Measurements from ENCODE around the gene PTER. TPM values are rescaled to one million over a fixed set of nuclear protein-coding genes. Genes with fewer than 3 reads are reported as not detected.

The PTER gene, protein sequence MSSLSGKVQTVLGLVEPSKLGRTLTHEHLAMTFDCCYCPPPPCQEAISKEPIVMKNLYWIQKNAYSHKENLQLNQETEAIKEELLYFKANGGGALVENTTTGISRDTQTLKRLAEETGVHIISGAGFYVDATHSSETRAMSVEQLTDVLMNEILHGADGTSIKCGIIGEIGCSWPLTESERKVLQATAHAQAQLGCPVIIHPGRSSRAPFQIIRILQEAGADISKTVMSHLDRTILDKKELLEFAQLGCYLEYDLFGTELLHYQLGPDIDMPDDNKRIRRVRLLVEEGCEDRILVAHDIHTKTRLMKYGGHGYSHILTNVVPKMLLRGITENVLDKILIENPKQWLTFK
- 5.6 and 7.4 TPM in 2 replicates for total RNA-seq

DNA sequence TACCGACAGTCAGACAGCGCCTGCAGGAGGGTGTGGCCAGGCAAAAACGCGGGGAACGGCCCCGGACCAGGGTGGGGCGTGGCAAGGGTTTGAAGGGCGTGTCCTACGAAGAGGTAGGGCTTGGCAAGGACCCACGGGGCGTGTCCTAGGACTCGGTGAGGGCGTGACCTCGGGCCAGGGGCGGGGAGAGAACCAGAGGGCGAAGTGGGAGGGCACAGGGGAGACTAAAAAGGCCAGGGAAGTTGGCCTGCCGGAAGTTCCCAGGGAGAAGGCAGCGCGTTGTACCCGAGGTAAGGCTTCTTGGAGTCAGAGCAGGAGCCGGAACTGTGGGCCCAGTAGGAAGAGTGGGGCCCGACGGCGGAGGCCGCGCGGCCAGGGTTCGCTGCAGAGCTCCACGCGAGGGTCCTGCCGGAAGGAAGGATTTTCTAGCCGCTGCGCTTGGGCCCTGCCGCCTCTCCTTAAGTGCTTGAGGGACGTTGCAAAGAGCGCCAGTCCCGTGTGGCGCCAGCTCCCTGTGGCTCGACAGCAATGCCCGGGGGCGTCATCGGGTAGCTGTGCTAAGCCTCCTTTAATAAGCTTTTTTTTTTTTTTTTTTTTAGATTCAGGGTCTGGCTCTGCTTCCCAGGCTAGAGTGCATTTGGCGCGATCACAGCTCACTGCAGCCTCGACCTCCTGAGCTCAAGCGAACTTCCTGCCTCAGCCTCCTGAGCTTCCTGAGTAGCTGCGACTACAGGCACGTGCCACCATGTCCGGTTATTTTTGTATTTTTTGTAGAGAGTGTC, at the start of gene PTER:
PTER (plus strand) TSS at position 253 of the 782 bp plus-strand sequence. CDS start 47,375 bp downstream, outside the sequence.
- peak within 1 kb of the TSS; percentile 70 for H3K4me3 ChIP-seq (ENCODE audit: low read depth, low read length)
- TF ChIP-seq, protein P1, sequence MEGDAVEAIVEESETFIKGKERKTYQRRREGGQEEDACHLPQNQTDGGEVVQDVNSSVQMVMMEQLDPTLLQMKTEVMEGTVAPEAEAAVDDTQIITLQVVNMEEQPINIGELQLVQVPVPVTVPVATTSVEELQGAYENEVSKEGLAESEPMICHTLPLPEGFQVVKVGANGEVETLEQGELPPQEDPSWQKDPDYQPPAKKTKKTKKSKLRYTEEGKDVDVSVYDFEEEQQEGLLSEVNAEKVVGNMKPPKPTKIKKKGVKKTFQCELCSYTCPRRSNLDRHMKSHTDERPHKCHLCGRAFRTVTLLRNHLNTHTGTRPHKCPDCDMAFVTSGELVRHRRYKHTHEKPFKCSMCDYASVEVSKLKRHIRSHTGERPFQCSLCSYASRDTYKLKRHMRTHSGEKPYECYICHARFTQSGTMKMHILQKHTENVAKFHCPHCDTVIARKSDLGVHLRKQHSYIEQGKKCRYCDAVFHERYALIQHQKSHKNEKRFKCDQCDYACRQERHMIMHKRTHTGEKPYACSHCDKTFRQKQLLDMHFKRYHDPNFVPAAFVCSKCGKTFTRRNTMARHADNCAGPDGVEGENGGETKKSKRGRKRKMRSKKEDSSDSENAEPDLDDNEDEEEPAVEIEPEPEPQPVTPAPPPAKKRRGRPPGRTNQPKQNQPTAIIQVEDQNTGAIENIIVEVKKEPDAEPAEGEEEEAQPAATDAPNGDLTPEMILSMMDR (IDR thresholded peaks at IDR 0.05; ENCODE audit: insufficient read depth, low read depth, low read length) = no peak
- peak; percentile 95 for DNase-seq (ENCODE audit: low read depth)

DNA sequence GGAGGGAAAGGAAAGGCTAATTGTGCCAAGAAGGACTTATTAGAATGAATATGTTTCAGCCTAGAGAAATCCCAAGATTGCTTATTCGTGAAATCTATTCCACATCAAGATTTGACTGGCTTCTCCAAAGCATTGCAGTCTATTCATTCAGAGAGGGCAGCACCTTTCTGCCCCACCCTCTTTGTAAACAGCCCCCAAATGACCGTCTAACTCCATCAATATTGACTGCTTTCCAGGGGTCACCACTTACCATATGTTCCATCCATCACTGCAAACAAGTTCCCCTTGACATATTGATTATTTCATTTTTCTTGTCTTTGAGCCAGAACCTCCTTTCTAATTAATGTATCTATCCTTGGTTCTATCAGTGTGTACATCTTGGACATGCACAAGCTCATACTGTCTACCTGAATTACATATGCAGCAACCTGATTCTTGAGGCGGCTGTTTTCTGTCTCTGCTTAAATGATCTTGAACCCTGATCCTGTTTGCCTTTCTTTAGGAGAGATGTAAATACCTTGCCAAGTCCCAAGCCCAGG, 44.2 kb upstream of the PTER start:
- TF ChIP-seq, protein P1 (IDR thresholded peaks at IDR 0.05; ENCODE audit: insufficient read depth, low read depth, low read length) = no peak
- H3K4me3 ChIP-seq (ENCODE audit: low read depth, low read length) = no peak overlapping the region
- no peak for DNase-seq (ENCODE audit: low read depth)

DNA sequence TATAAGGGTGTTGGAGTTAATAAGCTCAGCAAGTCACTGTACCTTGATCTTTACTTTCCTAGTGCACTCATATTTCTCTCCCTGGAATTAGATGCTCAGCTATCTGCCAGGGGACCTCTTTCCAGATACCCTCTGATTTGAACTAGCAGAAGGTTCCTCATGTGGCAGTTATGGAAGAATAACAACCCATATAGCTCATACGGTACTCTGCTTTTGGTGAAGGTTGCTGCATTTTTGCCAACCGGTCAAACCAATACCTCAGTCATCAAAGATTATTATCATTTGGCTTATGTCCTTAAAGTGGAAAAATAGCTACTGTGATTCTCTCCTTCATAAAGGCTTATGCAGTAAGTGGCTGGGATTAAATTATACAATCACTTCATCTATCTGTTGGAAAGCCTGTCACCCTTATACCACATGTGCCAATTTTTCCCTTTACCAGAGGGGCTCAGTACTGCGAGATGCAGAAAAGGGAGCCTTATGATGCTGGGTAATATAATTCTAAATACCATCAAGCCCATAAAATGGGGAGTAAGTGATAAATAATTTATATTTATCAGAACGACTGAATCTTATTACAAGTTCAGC, 43.4 kb upstream of the PTER start:
- H3K4me3 ChIP-seq (ENCODE audit: low read depth, low read length) = no peak overlapping the region
- TF ChIP-seq, protein P1 (IDR thresholded peaks at IDR 0.05; ENCODE audit: insufficient read depth, low read depth, low read length) = no peak
- DNase-seq (ENCODE audit: low read depth) = no peak

DNA sequence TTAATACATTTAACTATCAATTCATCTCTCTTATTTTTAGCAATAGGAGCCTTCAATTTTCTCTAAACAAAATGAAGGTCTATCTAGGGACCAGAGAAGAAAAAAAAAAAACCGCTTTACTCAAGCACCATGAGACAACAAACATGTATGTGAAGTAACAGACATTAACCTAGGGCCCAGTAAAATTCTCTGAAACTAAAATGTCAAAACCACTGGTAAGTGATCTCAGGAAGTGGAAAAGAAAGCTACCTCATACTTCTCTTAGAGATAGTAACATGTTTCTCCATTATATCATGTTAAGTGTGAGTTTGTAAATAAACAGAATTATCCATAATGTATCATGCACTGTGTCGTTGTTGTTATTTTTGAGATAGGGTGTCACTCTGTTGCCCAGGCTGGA, 35.4 kb upstream of the PTER start:
- no peak for DNase-seq (ENCODE audit: low read depth)
- no peak overlapping the region for H3K4me3 ChIP-seq (ENCODE audit: low read depth, low read length)
- TF ChIP-seq, protein P1 (IDR thresholded peaks at IDR 0.05; ENCODE audit: insufficient read depth, low read depth, low read length) = no peak

DNA sequence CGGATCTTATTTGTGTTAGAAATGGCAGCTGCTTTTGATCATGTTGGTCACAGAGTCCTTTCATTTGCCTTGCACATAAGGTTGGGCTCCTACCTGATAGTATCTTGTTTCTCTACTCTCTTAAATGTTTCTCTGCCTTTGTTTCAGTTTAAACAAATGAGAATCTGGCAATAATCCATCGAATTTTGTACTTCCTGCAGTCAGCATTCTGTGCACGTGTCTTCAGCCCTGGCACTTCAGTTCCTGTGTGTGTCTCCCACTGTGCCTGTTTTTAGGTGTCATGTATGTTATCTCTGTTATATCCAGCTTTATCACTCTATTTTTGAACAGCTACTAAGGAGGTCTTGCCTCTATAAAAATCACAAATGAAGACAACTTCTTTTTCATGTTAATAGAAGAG, 28.4 kb upstream of the PTER start:
- TF ChIP-seq, protein P1 (IDR thresholded peaks at IDR 0.05; ENCODE audit: insufficient read depth, low read depth, low read length) = no peak
- DNase-seq (ENCODE audit: low read depth) = no peak

DNA sequence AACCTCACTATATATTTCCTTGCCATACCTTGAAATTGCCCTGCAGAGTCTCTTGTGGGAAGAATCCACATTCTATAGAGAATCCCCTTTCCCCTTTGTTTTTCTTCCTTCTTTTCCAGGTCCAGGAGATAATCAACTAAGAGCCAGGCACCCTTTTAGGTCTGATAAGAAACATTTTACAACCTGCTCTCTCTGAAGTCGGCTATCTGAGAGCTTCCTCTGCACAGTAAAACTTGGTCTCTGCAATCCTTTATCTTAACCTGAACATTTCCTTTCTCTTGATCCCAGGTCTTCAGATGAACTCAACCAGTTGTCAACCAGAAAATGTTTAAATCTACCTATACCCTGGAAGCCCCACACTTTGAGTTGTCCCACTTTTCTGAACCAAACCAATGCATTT, 19.5 kb upstream of the PTER start:
- no peak for DNase-seq (ENCODE audit: low read depth)
- TF ChIP-seq, protein P1 (IDR thresholded peaks at IDR 0.05; ENCODE audit: insufficient read depth, low read depth, low read length) = no peak
- no peak overlapping the region for H3K4me3 ChIP-seq (ENCODE audit: low read depth, low read length)

More for the DNA sequence above, 28.4 kb upstream of the PTER start:
- H3K4me3 ChIP-seq (ENCODE audit: low read depth, low read length) = no peak overlapping the region
